B cell (primary cell): ENCODE data around the gene C6orf52. TPM values are rescaled to one million over a fixed set of nuclear protein-coding genes. Genes with fewer than 3 reads are reported as not detected.

Source experiments
- ATAC-seq: fragments of 200-7000 bp; cut with Tn5 transposase; one replicate; pipeline ENCODE4 v1.10.0; 2021; ENCODE audit warnings: low read depth, mild to moderate bottlenecking, moderate number of reproducible peaks, moderate library complexity
- CTCF ChIA-PET: fragments of 350-600 bp; sonication (Branson Sonifier 250); formaldehyde crosslinking; loops from one replicate; lab custom pipeline; 2021; ENCODE audit warnings: antibody characterized with exemption, inconsistent platforms; lab: Charles Lee
- POLR2A ChIA-PET: fragments of 350-600 bp; sonication (Branson Sonifier 250); formaldehyde crosslinking; loops from one replicate; lab custom pipeline; 2021; ENCODE audit warnings: antibody characterized with exemption; lab: Charles Lee
- DNase-seq: peaks from one replicate; pipeline ENCODE4 v3.0.0; 2013
- H2AFZ ChIP-seq: 2 replicates; pipeline ENCODE4 v1.6.1; 2012; ENCODE audit warnings: mild to moderate bottlenecking, low read depth, low read length; ENCODE audit not compliant: insufficient read depth, poor library complexity, severe bottlenecking
- H3K27ac ChIP-seq, 2 donors: 1 replicate in 1 of 2; 2 replicates in 1 of 2; pipeline ENCODE4 v1.5.1; 2012 to 2013; ENCODE audit warnings: low read length in 2 of 2, mild to moderate bottlenecking in 2 of 2, moderate library complexity in 1 of 2
- H3K27me3 ChIP-seq, 4 experiments: fragments of 200-600 bp in 1 of 4; sonication (generic) in 1 of 4; replicated peaks in 1 of 4; 1 replicate in 2 of 4; 2 replicates in 2 of 4; pipeline versions ENCODE4 v1.6.1 to v1.7.0; 2013 to 2016; ENCODE audit warnings: low read length in 3 of 4, mild to moderate bottlenecking in 2 of 4, mixed read lengths in 1 of 4, moderate library complexity in 1 of 4; ENCODE audit not compliant: insufficient read depth in 4 of 4, control insufficient read depth in 3 of 4; ENCODE audit errors: control extremely low read depth in 1 of 4
- H3K36me3 ChIP-seq, 2 experiments: replicated peaks in 1 of 2; 1 replicate in 1 of 2; 2 replicates in 1 of 2; pipeline versions ENCODE4 v1.6.1 to v1.7.1; 2013; ENCODE audit warnings: low read length in 1 of 2; ENCODE audit not compliant: insufficient read depth in 2 of 2, control insufficient read depth in 1 of 2; ENCODE audit errors: control extremely low read depth in 1 of 2, extremely low read depth in 1 of 2
- H3K4me1 ChIP-seq, 2 donors: fragments of 200-600 bp in 1 of 2; sonication (generic) in 1 of 2; 1 replicate in 1 of 2; 2 replicates in 1 of 2; pipeline versions ENCODE4 v1.5.1 to v1.6.1; 2013 to 2017; ENCODE audit warnings: low read length in 2 of 2; ENCODE audit not compliant: control insufficient read depth in 2 of 2, insufficient read depth in 2 of 2
- H3K4me2 ChIP-seq: replicated peaks from 2 replicates; pipeline ENCODE3; 2012; ENCODE audit warnings: mild to moderate bottlenecking, low read depth, low read length; ENCODE audit not compliant: poor library complexity, severe bottlenecking
- H3K4me3 ChIP-seq, 5 experiments: fragments of 200-600 bp in 1 of 5; sonication (generic) in 1 of 5; 1 replicate in 3 of 5; 2 replicates in 2 of 5; pipeline versions ENCODE4 v1.5.1 to v1.7.0; 2011 to 2016; ENCODE audit warnings: low read length in 4 of 5, mild to moderate bottlenecking in 4 of 5, low read depth in 2 of 5, control low read depth in 1 of 5, moderate library complexity in 1 of 5; ENCODE audit not compliant: insufficient read depth in 1 of 5; ENCODE audit errors: control extremely low read depth in 1 of 5, extremely low read depth in 1 of 5
- H3K79me2 ChIP-seq: fragments of 200-600 bp; sonication (generic); one replicate; pipeline ENCODE4 v1.6.0; 2016; ENCODE audit warnings: low read length; ENCODE audit not compliant: control insufficient read depth, insufficient read depth
- H3K9ac ChIP-seq: fragments of 200-600 bp; sonication (generic); 2 replicates; pipeline ENCODE4 v1.6.1; 2017; ENCODE audit warnings: mild to moderate bottlenecking, low read length, moderate library complexity
- H3K9me3 ChIP-seq, 3 donors: one replicate each; pipeline versions ENCODE4 v1.6.1 to v1.7.1; 2013; ENCODE audit warnings: low read length in 2 of 3; ENCODE audit not compliant: control insufficient read depth in 2 of 3, insufficient read depth in 1 of 3; ENCODE audit errors: control extremely low read depth in 1 of 3
- H4K20me1 ChIP-seq: 2 replicates; pipeline ENCODE4 v1.6.0; 2012; ENCODE audit warnings: mild to moderate bottlenecking, low read length; ENCODE audit not compliant: insufficient read depth, control insufficient read depth, poor library complexity, severe bottlenecking
- H3K27ac Mint-ChIP-seq: one replicate; pipeline ENCODE4 v1.8.0; 2021; ENCODE audit warnings: mixed read lengths
- H3K27me3 Mint-ChIP-seq: one replicate; pipeline ENCODE4 v1.8.0; 2021; ENCODE audit warnings: mixed read lengths
- H3K4me1 Mint-ChIP-seq: one replicate; pipeline ENCODE4 v1.8.0; 2021; ENCODE audit warnings: mixed read lengths
- H3K4me3 Mint-ChIP-seq: one replicate; pipeline ENCODE4 v1.8.0; 2021; ENCODE audit warnings: mixed read lengths
- H3K9me3 Mint-ChIP-seq: one replicate; pipeline ENCODE4 v1.8.0; 2022; ENCODE audit warnings: mixed read lengths; ENCODE audit not compliant: insufficient read depth
- EZH2 ChIP-seq: IDR thresholded peaks from 2 replicates; pipeline ENCODE4 v1.6.1; 2012; ENCODE audit warnings: borderline replicate concordance, low read depth, mild to moderate bottlenecking, moderate library complexity, low read length; ENCODE audit not compliant: insufficient read depth, poor library complexity, severe bottlenecking
- WGBS: methylation state at CpG from one replicate; pipeline ENCODE4 v1.1.5; 2013; ENCODE audit warnings: missing lambda C conversion rate; ENCODE audit not compliant: insufficient coverage; 5-methylcytosine and 5-hydroxymethylcytosine counted together
- intact Hi-C: fragments of 100-400 bp; cut with micrococcal nuclease; formaldehyde crosslinking; loops from one replicate; pipeline ENCODE4 v1.10.0; 2022
- polyA plus RNA-seq: library from polyadenylated mRNA; depleted of rRNA; stranded (reverse); fragments of >200 nt; gene quantifications from 2 replicates; pipeline ENCODE4 v1.2.3, GENCODE V29; 2012
- total RNA-seq, 2 donors: library from RNA; stranded (reverse); fragments of 120-200 nt in 1 of 2; gene quantifications; 1 replicate in 1 of 2; 2 replicates in 1 of 2; pipeline versions ENCODE4 v1.2.3 to v1.2.4, GENCODE V29; 2013 to 2022
- TF ChIP-seq, protein P1 (sequence below): fragments of 200-600 bp; IDR thresholded peaks from one replicate; pipeline ENCODE4 v1.8.0; 2022; ENCODE audit warnings: antibody characterized with exemption, mild to moderate bottlenecking

Gene C6orf52
- total and polyA plus RNA-seq, 2 donors (not counting 1 experiment from before 2014, with no cell fraction given): 0.51 to 1.2 TPM

DNA sequence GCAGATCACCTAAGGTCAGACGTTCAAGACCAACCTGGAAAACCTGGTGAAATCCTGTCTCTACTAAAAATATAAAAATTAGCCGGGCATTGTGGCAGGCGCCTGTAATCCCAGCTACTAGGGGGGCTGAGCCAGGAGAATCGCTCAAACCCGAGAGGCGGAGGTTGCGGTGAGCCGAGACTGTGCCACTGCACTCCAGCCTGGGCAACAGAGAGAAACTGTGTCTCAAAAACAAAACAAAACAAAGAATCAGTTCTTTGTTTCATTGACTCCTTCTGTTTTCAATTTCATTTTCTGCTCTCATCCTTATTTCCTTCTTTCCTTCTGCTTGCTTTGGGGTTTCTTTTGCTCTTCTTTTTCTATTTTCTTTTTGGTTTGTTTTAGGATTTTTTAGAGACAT is 19.5 kb upstream of the C6orf52 start:
- Mint-ChIP-seq H3K4me1 (no peaks in the 10 kb centered on the region), H3K4me3 (no peak overlapping the region), H3K27ac (no peak overlapping the region), H3K9me3 (peaks cover 3% of the 10 kb centered on the region), H3K27me3 (no peaks in the 10 kb centered on the region)
- DNase-seq (no peak), ATAC-seq (no peak)
- H3K4me3 ChIP-seq: no peak overlapping the region
- H3K27ac ChIP-seq: no peak overlapping the region
- POLR2A ChIA-PET: no interaction called here
- H3K9ac ChIP-seq: no peak overlapping the region
- H3K36me3 ChIP-seq: peaks cover 0 to 9% of the 10 kb centered on the region in 2 experiments
- H2AFZ ChIP-seq: no peak overlapping the region
- TF ChIP-seq, protein P1, sequence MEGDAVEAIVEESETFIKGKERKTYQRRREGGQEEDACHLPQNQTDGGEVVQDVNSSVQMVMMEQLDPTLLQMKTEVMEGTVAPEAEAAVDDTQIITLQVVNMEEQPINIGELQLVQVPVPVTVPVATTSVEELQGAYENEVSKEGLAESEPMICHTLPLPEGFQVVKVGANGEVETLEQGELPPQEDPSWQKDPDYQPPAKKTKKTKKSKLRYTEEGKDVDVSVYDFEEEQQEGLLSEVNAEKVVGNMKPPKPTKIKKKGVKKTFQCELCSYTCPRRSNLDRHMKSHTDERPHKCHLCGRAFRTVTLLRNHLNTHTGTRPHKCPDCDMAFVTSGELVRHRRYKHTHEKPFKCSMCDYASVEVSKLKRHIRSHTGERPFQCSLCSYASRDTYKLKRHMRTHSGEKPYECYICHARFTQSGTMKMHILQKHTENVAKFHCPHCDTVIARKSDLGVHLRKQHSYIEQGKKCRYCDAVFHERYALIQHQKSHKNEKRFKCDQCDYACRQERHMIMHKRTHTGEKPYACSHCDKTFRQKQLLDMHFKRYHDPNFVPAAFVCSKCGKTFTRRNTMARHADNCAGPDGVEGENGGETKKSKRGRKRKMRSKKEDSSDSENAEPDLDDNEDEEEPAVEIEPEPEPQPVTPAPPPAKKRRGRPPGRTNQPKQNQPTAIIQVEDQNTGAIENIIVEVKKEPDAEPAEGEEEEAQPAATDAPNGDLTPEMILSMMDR: no peak
- TF ChIP-seq EZH2: no peak
- H3K27me3 ChIP-seq: no peaks in the 10 kb centered on the region
- H3K4me1 ChIP-seq: no peaks in the 10 kb centered on the region
- H3K79me2 ChIP-seq: no peaks in the 10 kb centered on the region
- CTCF ChIA-PET: no interaction called here
- no peaks in the 10 kb centered on the region for H4K20me1 ChIP-seq
- H3K9me3 ChIP-seq: peaks cover 0 to 8% (median under 1%) of the 10 kb centered on the region in 3 donors
- no peak overlapping the region for H3K4me2 ChIP-seq
- intact Hi-C loops: no loop called here
- WGBS: over 99% methylated on average over 8 of the region's 8 CpGs

- ATAC-seq (no peak), DNase-seq (no peak)
- Mint-ChIP-seq H3K27ac (no peak overlapping the region), H3K27me3 (no peaks in the 10 kb centered on the region), H3K4me3 (no peak overlapping the region), H3K4me1 (peaks cover 30% of the 10 kb centered on the region), H3K9me3 (no peaks in the 10 kb centered on the region)
- Histone ChIP-seq H2AFZ (no peak overlapping the region), H3K9me3 (no peaks in the 10 kb centered on the region), H4K20me1 (no peaks in the 10 kb centered on the region), H3K36me3 (peaks cover 0 to 25% of the 10 kb centered on the region in 2 experiments), H3K4me1 (peaks cover 16 to 28% of the 10 kb centered on the region in 2 donors), H3K9ac (no peak overlapping the region), H3K4me3 (no peak overlapping the region), H3K27me3 (no peaks in the 10 kb centered on the region), H3K4me2 (no peak overlapping the region), H3K79me2 (peaks cover 47% of the 10 kb centered on the region), H3K27ac (no peak overlapping the region)
- CTCF ChIA-PET: interaction anchor here (1.3 kb wide), 1 partner anchor 186 kb away, joined by 4 read pairs; no protein-coding TSS in a partner anchor
- intact Hi-C loops: no loop called here
- 100% methylated on average over 2 of the region's 4 CpGs for WGBS
- POLR2A ChIA-PET: no interaction called here
- TF ChIP-seq EZH2: no peak
- TF ChIP-seq, protein P1: no peak
Measured at GRCh38 chr6:10696655-10697054, 2.2 kb upstream of the C6orf52 start.
